HG03066 (cell line): ENCODE data around the gene LDLRAD4.

Source experiments
- ATAC-seq: cut with Tn5 transposase; IDR thresholded peaks from one replicate; pipeline ENCODE4 v1.9.1; 2021; ENCODE audit warnings: low read depth; ENCODE audit not compliant: unreplicated experiment

LDLRAD4 gene

DNA sequence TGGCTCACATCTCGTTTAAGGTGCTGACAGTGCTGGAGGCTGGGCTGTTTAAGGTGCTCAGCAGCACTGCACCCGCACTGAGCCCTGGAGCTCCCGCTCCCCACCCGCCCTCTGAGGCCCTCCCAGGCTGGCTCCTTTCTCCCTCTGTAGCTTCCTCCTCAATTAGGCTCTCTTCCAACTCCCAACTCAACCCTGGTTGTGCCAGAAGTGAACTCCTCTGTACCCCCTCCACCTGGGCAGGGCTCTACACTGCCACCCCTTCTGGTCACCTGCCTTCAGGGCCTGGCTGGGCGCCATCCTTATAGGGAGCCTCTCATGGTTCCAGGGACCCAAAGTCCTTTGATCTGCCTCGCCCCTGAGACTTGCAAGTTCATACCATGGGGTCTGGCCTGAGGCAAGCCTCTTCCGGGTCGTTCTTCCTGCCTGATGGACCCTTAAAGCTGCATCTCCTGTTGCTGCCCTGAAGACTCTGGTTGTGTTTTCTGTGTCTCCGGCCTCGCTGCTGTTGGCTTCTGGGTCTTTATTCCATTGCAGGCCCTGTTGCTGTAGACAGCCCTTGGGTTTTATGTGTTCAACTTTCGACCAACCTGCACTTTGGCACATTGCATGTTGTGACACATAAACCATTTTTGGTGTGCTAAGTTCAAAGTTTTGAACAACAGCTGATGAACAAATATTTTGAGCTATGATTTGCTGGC lies 199.6 kb downstream of the LDLRAD4 start:
- no peak for ATAC-seq

DNA sequence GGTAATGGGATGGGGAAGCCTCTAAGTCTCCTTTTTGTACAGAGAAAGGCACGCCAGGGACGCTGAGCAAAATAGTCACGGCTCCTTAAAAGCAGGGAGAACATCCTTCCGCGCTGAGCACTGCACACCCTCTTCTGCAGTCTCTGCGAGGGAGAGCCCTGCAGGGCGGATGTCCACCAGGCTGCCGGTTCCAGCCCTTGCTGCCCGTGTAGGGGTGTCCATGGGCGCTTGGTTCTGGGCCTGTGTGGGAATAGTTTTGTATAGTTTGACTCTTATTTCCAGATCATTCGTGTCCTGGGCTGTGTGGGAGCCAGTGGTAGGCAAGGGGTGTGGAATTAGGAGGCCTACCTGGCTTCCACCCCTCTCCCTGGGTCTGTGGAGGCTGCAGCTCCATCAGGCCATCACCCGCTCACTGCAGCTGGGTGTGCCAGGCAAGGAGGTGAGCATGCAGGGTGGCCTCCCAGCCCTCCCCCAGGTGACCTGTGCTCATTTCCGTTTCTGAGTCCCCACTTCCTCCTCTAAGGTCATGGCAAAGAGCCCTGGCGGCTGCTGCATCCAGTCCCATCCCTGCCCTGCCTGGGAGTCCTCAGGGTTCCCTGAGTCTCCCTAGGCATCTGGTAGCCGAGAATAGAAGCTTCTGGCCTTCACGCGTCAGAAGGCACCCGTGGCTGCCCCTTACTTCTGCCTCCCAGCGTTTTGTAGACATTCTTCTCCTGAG lies 202.6 kb downstream of the LDLRAD4 start:
- ATAC-seq: no peak

DNA sequence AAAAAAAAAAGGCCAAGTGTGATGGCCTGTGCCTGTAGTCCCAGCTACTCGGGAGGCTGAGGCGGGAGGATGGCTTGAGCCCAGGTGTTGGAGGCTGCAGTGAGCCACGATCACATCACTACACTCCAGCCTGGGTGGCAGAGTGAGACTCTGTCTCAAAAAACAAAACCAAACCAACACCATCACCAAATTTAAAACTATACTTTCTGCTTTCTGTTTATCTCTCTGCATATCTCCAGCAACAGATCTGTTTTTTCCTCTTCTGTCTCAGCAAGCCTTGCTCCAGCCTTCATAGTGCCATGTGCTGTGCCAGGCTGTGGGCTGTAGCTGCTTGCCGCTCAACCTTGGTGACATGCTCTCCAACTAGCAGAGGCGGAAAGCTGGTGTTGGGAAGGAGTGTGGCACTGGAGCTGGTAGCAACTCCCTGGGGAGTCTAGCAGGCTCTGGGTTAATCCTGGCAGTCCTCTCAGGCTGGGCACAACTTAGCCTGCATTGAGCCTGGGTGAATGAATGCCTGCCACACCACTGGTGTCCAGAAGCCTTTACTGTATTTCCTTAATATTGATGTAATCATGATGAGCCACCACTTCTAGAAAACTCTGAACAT lies 204.1 kb downstream of the LDLRAD4 start:
- no peak for ATAC-seq

DNA sequence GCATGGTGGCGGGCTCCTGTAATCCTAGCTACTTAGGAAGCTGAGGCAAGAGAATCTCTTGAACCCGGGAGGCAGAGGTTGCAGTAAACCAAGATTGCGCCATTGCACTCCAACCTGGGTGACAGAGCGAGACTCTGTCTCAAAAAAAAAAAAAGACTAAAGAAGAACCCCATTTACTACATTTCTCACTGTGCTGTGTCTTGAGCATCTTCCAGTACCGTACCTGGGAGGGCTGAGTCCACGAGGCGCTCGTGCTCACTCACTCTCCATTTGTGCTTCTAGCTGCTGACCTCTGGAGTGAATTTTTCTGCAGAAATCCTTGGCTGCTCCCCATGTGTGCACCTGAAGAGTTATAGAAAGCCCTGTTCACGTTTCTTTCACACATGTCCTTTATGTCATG lies 204.8 kb downstream of the LDLRAD4 start:
- ATAC-seq: no peak

DNA sequence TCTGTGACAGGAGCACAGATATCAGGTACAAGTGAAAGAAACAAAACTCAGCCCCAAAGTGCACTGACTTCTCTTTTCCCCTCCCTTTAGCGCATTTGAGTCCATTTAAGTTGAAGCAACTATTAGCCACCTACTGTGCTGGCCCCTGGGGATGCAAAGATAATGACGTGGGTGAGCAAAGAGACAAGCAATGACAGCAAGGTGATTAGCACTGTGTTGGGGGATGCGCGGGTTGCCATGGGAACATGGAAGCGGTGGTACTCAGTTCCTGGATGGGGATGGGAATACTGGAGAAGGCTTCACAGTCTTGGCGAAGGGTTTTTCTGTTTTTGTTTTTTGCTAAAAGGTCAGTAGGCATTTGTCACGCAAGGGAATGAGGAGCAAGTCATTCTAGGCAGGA lies 205.8 kb downstream of the LDLRAD4 start:
- ATAC-seq: no peak

DNA sequence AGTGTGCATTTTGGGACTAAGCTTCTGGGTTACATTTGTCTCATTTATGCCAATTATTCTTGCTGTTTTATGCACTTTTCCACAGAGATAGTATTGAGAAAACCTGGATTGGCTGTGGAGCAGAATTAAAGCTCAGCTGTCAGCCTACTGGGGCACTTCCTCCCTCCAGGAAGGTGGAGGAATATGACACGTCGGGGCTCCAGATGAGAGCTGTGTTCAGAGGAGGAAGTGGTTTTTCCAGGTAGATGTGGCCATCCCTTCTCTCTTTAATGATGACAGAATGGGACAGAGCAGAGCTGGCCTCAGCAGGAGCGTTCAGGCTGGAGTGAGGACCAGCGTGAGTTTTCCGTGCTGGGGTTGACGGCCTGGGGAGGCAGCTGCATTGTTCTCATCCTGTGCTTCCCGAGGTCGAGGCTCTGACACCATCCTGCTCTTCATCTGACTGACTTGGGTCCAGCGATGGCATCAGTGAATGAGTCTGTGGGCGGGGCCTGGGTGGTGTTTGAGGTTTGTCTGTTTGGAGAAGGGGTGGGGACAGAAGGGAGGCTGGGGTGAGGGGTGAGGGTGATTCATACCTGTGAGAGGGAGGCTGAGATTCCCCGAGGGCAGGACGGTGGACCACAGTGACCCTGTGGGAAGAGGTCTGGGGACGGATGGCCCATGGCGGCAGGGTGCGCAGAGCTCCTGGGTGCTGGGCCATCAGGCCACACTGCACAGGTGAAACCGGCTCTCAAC lies 207.0 kb downstream of the LDLRAD4 start:
- no peak for ATAC-seq

DNA sequence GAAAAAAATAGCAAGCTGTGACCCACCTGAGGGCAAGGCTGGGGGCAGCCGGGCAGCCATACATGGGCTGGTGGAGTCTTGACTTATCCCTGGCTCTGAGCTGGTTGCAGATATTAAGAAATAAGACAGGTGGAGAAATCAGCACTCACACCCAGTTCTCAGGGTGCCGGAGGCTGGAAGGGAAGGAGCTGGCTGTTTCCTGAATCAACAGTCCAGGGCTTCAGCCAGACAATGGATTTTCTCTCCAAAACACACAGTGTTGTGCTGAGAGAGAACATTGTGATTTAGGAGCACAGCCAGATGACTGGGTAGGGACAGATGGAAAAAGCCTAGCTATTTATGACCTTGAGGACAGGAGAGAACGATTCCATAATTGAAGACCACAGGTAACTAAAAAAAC lies 208.8 kb downstream of the LDLRAD4 start:
- no peak for ATAC-seq

DNA sequence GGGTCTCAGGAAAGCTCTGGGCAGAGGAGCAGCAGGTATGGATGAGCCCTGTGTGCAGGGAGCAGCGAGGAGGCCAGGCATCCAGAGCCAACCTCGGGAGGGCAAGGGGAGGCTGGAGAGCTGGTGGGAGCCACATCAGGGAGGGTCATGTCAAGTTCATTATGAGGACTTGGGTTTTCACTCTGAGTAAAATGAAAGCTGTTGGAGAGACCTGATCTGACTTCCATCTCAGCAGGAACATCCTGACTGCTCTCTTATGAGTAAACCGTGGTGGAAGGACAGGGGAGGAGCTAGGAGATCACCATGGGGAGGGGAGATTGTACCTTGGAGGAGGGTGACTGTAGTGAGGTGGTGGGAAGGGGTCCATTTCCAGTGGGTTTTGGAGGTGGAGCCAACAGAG lies 209.8 kb downstream of the LDLRAD4 start:
- ATAC-seq: no peak

DNA sequence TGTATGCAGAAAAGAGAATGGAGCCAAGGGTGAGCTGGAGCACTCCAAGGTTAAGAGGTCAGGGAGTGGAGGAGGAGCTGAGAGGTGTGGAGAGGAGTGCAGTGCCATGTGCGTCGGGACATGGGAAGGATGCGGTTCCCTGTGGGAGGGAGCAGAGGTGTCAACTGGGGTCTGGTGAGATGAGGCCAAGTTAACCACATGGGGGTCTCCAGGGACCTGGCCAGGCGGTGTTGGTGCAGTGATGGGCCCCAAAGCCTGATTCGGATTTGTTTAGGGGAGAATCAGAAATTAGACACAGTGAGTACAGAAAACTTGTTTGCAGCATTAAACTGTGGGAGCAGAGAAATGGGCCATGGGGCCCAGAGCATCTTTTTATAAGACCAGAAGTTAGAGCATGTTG lies 210.5 kb downstream of the LDLRAD4 start:
- no peak for ATAC-seq

DNA sequence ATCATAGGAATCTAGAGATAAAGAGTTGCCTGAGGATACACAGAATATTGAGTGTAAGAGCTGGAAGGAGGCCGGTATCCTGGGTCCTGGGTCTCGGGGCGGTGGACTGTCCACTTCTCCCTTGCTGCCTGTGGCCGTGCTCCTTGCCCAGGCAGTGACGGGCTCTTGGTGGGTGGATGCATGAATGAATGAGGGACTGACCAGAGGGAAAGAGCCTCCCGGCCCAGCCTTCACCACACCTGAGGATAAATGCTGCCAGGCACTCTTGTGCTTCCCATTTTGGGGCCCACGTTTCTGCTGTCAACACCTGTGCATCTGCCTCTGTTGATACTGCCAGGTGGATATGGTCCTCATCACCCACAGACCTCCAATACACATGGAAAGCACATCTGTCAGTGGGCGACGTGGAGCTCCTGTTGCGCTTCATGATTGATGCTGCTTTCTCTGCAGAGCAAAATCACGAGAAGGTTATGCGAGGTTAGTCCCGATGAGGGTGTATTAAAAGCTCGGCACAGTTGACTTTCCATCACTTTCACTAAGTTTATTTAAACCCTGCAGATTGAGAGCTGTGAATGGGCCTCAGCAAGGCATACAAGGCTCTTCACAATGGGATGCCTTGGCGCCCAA lies 211.4 kb downstream of the LDLRAD4 start:
- no peak for ATAC-seq

DNA sequence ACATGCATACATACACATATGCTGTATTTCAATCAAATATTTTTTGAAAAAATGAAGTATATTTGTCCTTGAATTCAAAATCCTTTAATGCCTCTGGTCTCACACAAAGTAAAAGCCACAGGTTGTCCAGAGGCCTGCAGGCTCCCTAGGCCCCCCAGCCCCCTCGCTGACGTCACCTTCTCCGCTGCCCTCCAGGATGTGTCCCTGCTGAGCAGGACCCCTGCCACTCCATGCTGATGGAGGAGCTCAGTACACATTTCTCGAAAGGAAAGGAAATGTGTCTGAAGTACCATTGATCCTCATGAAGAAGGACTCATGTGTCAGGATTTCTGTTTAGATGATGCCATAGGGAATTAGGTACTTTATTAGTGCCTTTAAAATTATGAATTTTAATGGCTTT lies 212.1 kb downstream of the LDLRAD4 start:
- no peak for ATAC-seq

DNA sequence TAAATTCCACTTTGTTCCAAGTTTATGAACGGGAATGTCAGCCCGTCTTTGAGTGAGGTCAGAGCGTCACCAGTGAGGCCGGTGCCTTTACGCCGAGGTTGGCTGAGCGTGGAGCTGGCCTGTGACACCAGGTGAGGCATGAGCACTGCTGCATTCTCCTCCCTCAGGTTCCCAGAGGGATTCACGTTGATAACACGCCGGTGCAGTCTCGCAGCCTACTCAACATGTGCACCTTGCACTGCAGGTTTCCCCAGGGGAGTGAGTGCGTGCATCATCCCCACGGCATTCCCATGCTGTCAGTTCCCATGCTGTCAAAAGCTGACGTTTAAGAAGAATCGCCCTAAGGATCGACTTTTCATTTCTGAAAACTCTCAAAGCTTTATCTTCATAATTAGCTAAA lies 213.3 kb downstream of the LDLRAD4 start:
- ATAC-seq: no peak

DNA sequence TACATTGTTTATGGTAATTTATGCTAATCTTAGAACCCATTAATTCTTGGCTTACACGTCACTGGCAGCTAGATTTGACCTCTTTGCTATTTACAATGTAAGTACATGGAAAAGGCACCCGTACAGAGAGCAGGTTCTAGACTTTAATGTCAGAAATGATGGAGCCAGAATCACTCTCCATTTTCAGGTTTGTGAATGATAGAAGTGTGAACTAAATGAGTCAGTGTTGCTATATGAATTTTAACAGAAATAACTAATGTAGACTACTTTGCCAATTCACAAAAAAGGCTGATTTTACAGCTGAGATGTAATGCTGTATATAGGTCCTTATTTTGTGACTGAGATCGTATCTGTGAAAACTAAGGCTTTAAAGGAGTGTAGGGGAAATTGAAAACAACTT lies 214.6 kb downstream of the LDLRAD4 start:
- no peak for ATAC-seq

DNA sequence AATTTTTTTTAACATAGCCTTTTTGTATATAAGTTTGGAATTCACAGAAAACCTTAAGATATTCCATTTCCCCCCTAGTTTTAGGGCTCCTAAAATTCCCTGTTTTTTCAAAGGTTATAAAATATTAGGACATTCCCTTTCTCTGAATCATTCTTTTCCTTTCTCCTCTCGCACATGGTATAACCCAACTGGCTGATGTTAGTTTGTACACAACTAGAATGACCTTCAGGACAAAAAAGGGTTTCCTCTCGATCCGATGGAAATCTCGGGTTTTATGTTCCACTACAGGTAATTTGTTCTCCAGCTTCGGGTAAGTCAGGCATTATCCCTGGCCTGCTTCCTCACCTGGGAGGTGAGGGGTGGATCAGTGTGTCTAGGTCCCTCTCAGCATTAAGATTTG lies 215.1 kb downstream of the LDLRAD4 start:
- no peak for ATAC-seq

DNA sequence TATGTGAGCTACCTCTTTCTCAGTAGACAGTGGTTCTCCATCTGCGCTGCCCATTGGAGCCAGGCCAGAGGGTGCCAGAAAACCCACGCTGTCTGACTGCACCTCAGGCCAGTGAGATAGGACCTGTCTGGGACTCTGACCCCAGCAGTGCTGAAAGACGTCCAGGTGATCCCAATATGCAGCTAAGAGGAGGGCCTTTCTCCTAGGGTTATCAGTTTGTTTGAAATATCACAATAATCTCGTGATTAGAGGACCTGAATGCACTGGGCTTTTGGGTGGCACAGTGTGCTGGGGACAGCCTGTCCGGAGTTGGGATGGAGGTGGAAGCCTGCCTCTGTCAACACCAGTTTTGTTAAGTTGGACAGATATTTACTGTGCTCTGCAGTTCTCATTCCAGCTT lies 216.3 kb downstream of the LDLRAD4 start:
- no peak for ATAC-seq

DNA sequence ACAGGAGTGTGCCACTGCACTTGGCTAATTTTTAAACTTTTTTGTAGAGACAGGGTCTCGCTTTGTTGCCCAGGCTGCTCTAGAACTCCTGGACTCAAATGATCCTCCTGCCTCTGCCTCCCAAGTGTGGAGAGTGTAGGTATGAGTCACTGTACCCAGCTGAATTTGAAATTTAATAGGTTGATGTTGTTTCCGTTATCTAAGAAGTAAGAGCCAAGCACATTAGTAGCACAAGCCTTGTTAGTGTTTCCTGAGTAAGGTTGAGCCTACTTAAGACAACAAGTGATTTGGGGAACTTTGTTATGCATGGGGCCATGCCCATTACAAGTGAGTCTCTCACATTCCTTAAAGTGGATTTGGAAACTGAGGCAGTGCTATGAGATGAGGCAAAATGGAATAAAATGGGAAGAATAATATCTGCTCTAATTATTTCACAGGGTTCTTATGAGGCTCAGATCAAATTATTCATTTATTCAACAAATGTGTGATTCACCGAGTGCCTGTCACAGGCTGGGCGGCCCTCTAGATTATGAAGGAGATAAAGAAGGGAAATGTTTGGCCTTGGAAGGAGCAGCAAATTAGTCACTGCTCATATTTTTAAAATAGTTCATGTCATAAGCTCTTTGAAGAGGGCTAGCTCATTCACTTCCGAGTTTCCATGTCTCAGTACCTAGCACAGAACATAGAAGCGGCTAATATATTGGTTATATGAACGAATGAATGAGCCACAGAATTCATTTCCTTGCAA lies 217.2 kb downstream of the LDLRAD4 start:
- ATAC-seq: no peak

DNA sequence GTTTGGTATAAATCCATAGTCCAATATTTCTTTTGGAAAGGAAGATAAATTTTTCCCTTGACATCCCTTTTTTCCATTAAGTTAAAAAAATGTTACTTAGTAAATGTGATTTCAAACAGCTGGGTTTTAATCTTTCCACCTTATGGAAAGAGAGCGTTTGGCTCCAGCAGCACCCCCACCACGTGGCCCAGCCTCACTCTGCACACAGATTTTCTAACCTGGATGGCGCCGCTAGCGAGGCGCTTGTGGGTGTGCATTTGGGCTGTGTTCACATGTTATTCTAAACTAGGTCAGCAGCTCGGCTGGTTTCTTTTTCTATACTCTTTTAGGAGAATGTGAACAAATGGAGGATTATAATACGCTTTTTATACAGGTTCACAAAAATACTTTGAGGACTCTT lies 218.0 kb downstream of the LDLRAD4 start:
- ATAC-seq: no peak

DNA sequence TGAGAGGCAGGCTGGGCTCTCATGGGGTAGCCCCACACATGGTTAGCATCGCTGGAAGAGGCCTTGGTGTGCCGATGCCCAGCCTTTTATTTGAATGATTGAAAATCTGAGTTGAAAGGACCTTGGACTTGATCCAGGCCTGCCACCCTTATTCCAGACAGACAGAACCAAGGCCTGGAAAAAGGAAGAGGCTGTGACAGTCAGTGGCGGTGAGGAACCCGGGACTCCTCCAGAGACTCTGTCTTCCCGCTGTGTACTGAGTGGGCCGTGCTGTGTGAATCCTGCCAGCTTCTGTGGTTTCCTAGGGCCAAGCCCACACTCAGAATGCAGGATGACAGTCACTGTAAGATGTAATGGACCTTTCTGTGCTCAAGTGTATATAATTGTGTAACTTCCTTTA lies 218.5 kb downstream of the LDLRAD4 start:
- ATAC-seq: no peak

DNA sequence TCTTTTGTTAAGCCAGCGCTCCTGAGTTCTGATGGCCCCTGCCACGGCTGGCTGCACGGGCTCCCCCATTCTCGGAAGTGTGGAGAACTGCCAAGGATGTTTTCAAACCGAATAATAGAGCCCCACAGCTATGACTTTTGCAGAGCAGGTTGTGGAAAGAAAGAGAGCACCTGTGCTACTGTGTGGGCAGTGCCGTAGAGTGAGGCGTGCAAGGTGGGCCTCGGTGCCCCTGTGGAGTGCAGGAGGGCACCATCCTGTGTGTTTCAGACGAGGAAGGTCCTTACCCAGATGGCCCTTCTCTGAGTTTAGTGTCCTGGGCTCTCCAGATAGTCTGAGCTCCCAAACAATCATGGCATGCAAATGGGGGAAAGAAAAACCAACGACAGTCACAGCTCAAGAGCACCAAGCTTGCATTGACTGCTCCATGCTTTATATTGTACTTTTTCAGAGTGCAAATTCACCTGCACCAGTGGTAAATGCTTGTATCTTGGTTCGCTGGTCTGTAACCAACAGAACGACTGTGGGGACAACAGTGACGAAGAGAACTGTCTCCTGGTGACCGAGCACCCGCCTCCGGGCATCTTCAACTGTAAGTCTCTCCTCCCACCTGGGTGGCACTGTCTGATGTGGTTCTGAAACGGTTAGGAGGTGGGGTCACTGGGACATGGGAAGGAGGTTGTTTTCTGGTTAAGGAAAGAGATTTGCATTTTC lies 219.4 kb downstream of the LDLRAD4 start:
- no peak for ATAC-seq
